IMR-90 (cell line): ENCODE measurements around the gene PRUNE2. TPM values are rescaled to one million over a fixed set of nuclear protein-coding genes. Genes with fewer than 3 reads are reported as not detected.
"Not testable (repeated sequence)": the region's sequence is repeated elsewhere in the genome, so short reads cannot be mapped to it uniquely, and the experiment has no call there.

Experiments used
- ATAC-seq: fragments of 200-7000 bp; cut with Tn5 transposase; 2 replicates; pipeline ENCODE4 v1.9.1; 2020; ENCODE audit warnings: low read depth, mild to moderate bottlenecking, moderate library complexity
- BruUV-seq: library from RNA; stranded (reverse); fragments of 400-500 nt; replicated peaks from 2 replicates; lab custom pipeline; 2021; lab: Mats Ljungman, UMichigan
- CTCF ChIA-PET: fragments of 300-600 bp; formaldehyde crosslinking; extraction: SDS; loops from one replicate; lab custom pipeline; 2021; ENCODE audit warnings: antibody characterized with exemption; lab: Yijun Ruan, JAX
- POLR2A ChIA-PET: fragments of 300-600 bp; sonication (Branson Sonifier 250); formaldehyde crosslinking; loops from one replicate; lab custom pipeline; 2022; ENCODE audit warnings: antibody characterized with exemption; ENCODE audit not compliant: unreplicated experiment; lab: Charles Lee
- DNase-seq: peaks from one replicate; pipeline ENCODE4 v3.0.0; 2013
- H2AFZ ChIP-seq: replicated peaks from 2 replicates; pipeline ENCODE3; 2013; ENCODE audit warnings: low read length, mild to moderate bottlenecking; ENCODE audit not compliant: poor library complexity
- H2AK5ac ChIP-seq: 2 replicates; pipeline ENCODE4 v1.6.1; 2013; ENCODE audit warnings: low read depth, low read length, inconsistent platforms
- H2AK9ac ChIP-seq: replicated peaks from 2 replicates; pipeline ENCODE3; 2013; ENCODE audit warnings: mild to moderate bottlenecking, low read depth, low read length, moderate library complexity; ENCODE audit not compliant: poor library complexity
- H2BK120ac ChIP-seq: 2 replicates; pipeline ENCODE4 v1.6.1; 2013; ENCODE audit warnings: low read depth, low read length, inconsistent platforms
- H2BK15ac ChIP-seq: 3 replicates; pipeline ENCODE4 v1.6.1; 2013; ENCODE audit warnings: low read depth, low read length, inconsistent platforms
- H2BK20ac ChIP-seq: 2 replicates; pipeline ENCODE4 v1.6.1; 2013; ENCODE audit warnings: low read depth, mild to moderate bottlenecking, inconsistent platforms, low read length, moderate library complexity
- H2BK5ac ChIP-seq: 2 replicates; pipeline ENCODE4 v1.6.1; 2013; ENCODE audit warnings: mild to moderate bottlenecking, low read depth, low read length, inconsistent platforms; ENCODE audit not compliant: poor library complexity, severe bottlenecking
- H3K14ac ChIP-seq: replicated peaks from 2 replicates; pipeline ENCODE4 v1.6.1; 2013; ENCODE audit warnings: low read depth, low read length, inconsistent platforms
- H3K18ac ChIP-seq: 2 replicates; pipeline ENCODE4 v1.6.1; 2013; ENCODE audit warnings: low read depth, low read length, control low read depth
- H3K23ac ChIP-seq: 2 replicates; pipeline ENCODE4 v1.6.1; 2013; ENCODE audit warnings: low read depth, low read length, inconsistent platforms
- H3K27ac ChIP-seq: 2 replicates; pipeline ENCODE4 v1.5.1; 2013; ENCODE audit warnings: mild to moderate bottlenecking, control low read depth, low read length; ENCODE audit not compliant: insufficient read depth
- H3K27me3 ChIP-seq: 2 replicates; pipeline ENCODE4 v1.6.1; 2013; ENCODE audit warnings: low read length; ENCODE audit not compliant: control insufficient read depth, insufficient read depth
- H3K36me3 ChIP-seq: 2 replicates; pipeline ENCODE4 v1.6.1; 2013; ENCODE audit warnings: low read length, mixed read lengths; ENCODE audit not compliant: control insufficient read depth, insufficient read depth
- H3K4ac ChIP-seq: 2 replicates; pipeline ENCODE4 v1.6.1; 2013; ENCODE audit warnings: low read depth, low read length, inconsistent platforms
- H3K4me1 ChIP-seq: 2 replicates; pipeline ENCODE4 v1.6.1; 2013; ENCODE audit warnings: low read length, mixed read lengths; ENCODE audit not compliant: control insufficient read depth, insufficient read depth
- H3K4me2 ChIP-seq: 2 replicates; pipeline ENCODE4 v1.6.1; 2013; ENCODE audit warnings: low read depth, mild to moderate bottlenecking, control low read depth, low read length, moderate library complexity
- H3K4me3 ChIP-seq: 2 replicates; pipeline ENCODE4 v1.5.1; 2013; ENCODE audit warnings: low read depth, mild to moderate bottlenecking, control low read depth, low read length, moderate library complexity; ENCODE audit not compliant: insufficient read depth
- H3K56ac ChIP-seq: 2 replicates; pipeline ENCODE4 v1.6.1; 2013; ENCODE audit warnings: low read length, inconsistent platforms; ENCODE audit not compliant: insufficient read depth; ENCODE audit errors: extremely low read depth
- H3K79me1 ChIP-seq, 2 experiments: 2 replicates each; pipeline ENCODE4 v1.6.1; 2013; ENCODE audit warnings: low read length in 2 of 2, inconsistent platforms in 1 of 2, low read depth in 1 of 2
- H3K9ac ChIP-seq: 2 replicates; pipeline ENCODE4 v1.6.1; 2013; ENCODE audit warnings: low read depth, low read length, control low read depth
- H3K9me1 ChIP-seq: 2 replicates; pipeline ENCODE4 v1.6.1; 2013; ENCODE audit warnings: low read length, inconsistent platforms; ENCODE audit not compliant: insufficient read depth
- H3K9me3 ChIP-seq: 2 replicates; pipeline ENCODE4 v1.6.1; 2013; ENCODE audit warnings: low read length; ENCODE audit not compliant: control insufficient read depth, insufficient read depth
- H4K20me1 ChIP-seq: 2 replicates; pipeline ENCODE4 v1.6.1; 2013; ENCODE audit warnings: low read length, inconsistent platforms; ENCODE audit not compliant: insufficient read depth
- H4K5ac ChIP-seq: 2 replicates; pipeline ENCODE4 v1.6.1; 2013; ENCODE audit warnings: mild to moderate bottlenecking, low read depth, low read length, control low read depth
- H4K8ac ChIP-seq, 2 experiments: 2 replicates each; pipeline ENCODE4 v1.6.1; 2013; ENCODE audit warnings: low read depth in 2 of 2, low read length in 2 of 2, control low read depth in 1 of 2, inconsistent platforms in 1 of 2
- H4K91ac ChIP-seq: 2 replicates; pipeline ENCODE4 v1.6.1; 2013; ENCODE audit warnings: low read depth, low read length, inconsistent platforms; ENCODE audit not compliant: insufficient read depth
- BHLHE40 ChIP-seq: fragments of 150-350 bp; IDR thresholded peaks from 2 replicates; pipeline ENCODE4 v1.6.1; 2016; ENCODE audit warnings: mild to moderate bottlenecking, low read depth, low read length
- NFE2L2 ChIP-seq: fragments of 150-350 bp; IDR thresholded peaks from 2 replicates; pipeline ENCODE4 v1.6.1; 2016; ENCODE audit warnings: low read depth, mild to moderate bottlenecking, low read length
- WGBS, 2 experiments: methylation state at CpG; one replicate each; pipeline versions ENCODE4 v1.1.5 to v1.1.7; 2013; ENCODE audit warnings: missing lambda C conversion rate in 2 of 2; ENCODE audit not compliant: insufficient read length in 1 of 2; ENCODE audit errors: extremely low coverage in 2 of 2; 5-methylcytosine and 5-hydroxymethylcytosine counted together
- dilution Hi-C: fragments of 300-500 bp; cut with HindIII; formaldehyde crosslinking; loops from one replicate; pipeline ENCODE4 v1.14.3; 2018; ENCODE audit warnings: low sequenced_read_pairs; ENCODE audit not compliant: unreplicated experiment
- in situ Hi-C: fragments of 300-500 bp; cut with MboI; formaldehyde crosslinking; loops from 3 replicates; pipeline ENCODE4 v1.14.3; 2019; ENCODE audit warnings: low sequenced_read_pairs, inconsistent platforms, mixed read lengths
- intact Hi-C: fragments of 100-400 bp; cut with micrococcal nuclease; formaldehyde crosslinking; loops from 2 replicates; pipeline ENCODE4 v1.10.0; 2022
- polyA plus RNA-seq, 3 experiments: library from polyadenylated mRNA; depleted of rRNA; stranded (reverse); fragments of >200 nt; gene quantifications; 2 replicates each; pipeline ENCODE4 v1.2.3, GENCODE V29; 2012; ENCODE audit warnings: low replicate concordance in 1 of 3
- total RNA-seq: library from RNA; depleted of rRNA; stranded (reverse); fragments of >200 nt; gene quantifications from 2 replicates; pipeline ENCODE4 v1.2.3, GENCODE V29; 2012
- TF ChIP-seq, protein P1 (sequence below): conservative IDR thresholded peaks from 2 replicates; pipeline ENCODE4 v1.5.1; 2012; ENCODE audit warnings: mild to moderate bottlenecking, low read depth, low read length, improper control_type of control experiment

Gene PRUNE2
- total and polyA plus RNA-seq, 2 of the 4 experiments (the other 2 are of a cell fraction): 0.70 to 1.6 TPM

- WGBS, 2 experiments: no CpG with 5 or more reads among the region's 3 CpGs
- in situ Hi-C loops: no loop called here
- CTCF ChIA-PET: no interaction called here
Observed at GRCh38 chr9:76743931-76744330, 162.0 kb downstream of the PRUNE2 start.

GRCh38 chr9:76742890-76743289 lies 163.0 kb downstream of the PRUNE2 start:
- H3K18ac ChIP-seq, H2BK20ac ChIP-seq, dilution Hi-C loops, ATAC-seq, H2BK120ac ChIP-seq, H2AK5ac ChIP-seq, H4K20me1 ChIP-seq, H3K27me3 ChIP-seq, DNase-seq, H3K56ac ChIP-seq, H3K4me2 ChIP-seq, H3K14ac ChIP-seq, H2AK9ac ChIP-seq, H3K36me3 ChIP-seq, H4K8ac ChIP-seq, BruUV-seq, H4K5ac ChIP-seq, H3K9ac ChIP-seq, H3K4ac ChIP-seq, CTCF ChIA-PET, H3K27ac ChIP-seq, H3K4me1 ChIP-seq, H4K91ac ChIP-seq, H3K4me3 ChIP-seq, H3K9me3 ChIP-seq, H3K9me1 ChIP-seq, H2AFZ ChIP-seq, intact Hi-C loops, H2BK5ac ChIP-seq, H3K23ac ChIP-seq, in situ Hi-C loops, H2BK15ac ChIP-seq, H3K79me1 ChIP-seq, POLR2A ChIA-PET: not testable (repeated sequence)
- no CpG with 5 or more reads among the region's 4 CpGs for WGBS, 2 experiments

More at GRCh38 chr9:76743931-76744330, 162.0 kb downstream of the PRUNE2 start:
- H4K20me1 ChIP-seq: no peaks in the 10 kb centered on the region
- H4K91ac ChIP-seq: no peak overlapping the region
- no peak overlapping the region for H3K9ac ChIP-seq
- no TSS peak for BruUV-seq
- no peak overlapping the region for H4K8ac ChIP-seq
- H2BK20ac ChIP-seq: no peak overlapping the region
- no peak for DNase-seq
- no peaks in the 10 kb centered on the region for H3K79me1 ChIP-seq
- H2AK5ac ChIP-seq: no peak overlapping the region
- no peak overlapping the region for H3K4ac ChIP-seq
- H2AK9ac ChIP-seq: no peak overlapping the region
- no peak overlapping the region for H4K5ac ChIP-seq
- no peaks in the 10 kb centered on the region for H3K9me3 ChIP-seq
- no peak overlapping the region for H3K4me2 ChIP-seq
- ATAC-seq: no peak
- POLR2A ChIA-PET: no interaction called here
- no peak overlapping the region for H2BK120ac ChIP-seq
- no peak overlapping the region for H2BK15ac ChIP-seq
- no peaks in the 10 kb centered on the region for H3K4me1 ChIP-seq
- TF ChIP-seq, protein P1, sequence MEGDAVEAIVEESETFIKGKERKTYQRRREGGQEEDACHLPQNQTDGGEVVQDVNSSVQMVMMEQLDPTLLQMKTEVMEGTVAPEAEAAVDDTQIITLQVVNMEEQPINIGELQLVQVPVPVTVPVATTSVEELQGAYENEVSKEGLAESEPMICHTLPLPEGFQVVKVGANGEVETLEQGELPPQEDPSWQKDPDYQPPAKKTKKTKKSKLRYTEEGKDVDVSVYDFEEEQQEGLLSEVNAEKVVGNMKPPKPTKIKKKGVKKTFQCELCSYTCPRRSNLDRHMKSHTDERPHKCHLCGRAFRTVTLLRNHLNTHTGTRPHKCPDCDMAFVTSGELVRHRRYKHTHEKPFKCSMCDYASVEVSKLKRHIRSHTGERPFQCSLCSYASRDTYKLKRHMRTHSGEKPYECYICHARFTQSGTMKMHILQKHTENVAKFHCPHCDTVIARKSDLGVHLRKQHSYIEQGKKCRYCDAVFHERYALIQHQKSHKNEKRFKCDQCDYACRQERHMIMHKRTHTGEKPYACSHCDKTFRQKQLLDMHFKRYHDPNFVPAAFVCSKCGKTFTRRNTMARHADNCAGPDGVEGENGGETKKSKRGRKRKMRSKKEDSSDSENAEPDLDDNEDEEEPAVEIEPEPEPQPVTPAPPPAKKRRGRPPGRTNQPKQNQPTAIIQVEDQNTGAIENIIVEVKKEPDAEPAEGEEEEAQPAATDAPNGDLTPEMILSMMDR: no peak
- TF ChIP-seq NFE2L2 (no peak), BHLHE40 (no peak)
- no peak overlapping the region for H2BK5ac ChIP-seq
- no peak overlapping the region for H3K4me3 ChIP-seq
- dilution Hi-C loops: no loop called here
- no peak overlapping the region for H2AFZ ChIP-seq
- no peak overlapping the region for H3K56ac ChIP-seq
- H3K36me3 ChIP-seq: no peaks in the 10 kb centered on the region
- no peak overlapping the region for H3K14ac ChIP-seq
- intact Hi-C loops: no loop called here
- peaks cover 3% of the 10 kb centered on the region; the same call in 1 of the 2 replicates for H3K27me3 ChIP-seq
- no peak overlapping the region for H3K27ac ChIP-seq
- no peak overlapping the region for H3K18ac ChIP-seq
- no peaks in the 10 kb centered on the region for H3K9me1 ChIP-seq
- H3K23ac ChIP-seq: no peak overlapping the region
